Stimulated activated CD4-positive, alpha-beta T cell treated with anti-CD3 and anti-CD28 coated beads, Interleukin-4, amount 100 ng/mL, for 48 hours (primary cell): Measurements from ENCODE around the gene RAB30.
A peak's percentile ranks its signal among the peaks of the same experiment; 100 is the strongest.

Experiments
- DNase-seq, 2 donors: peaks; one replicate each; pipeline ENCODE4 v3.0.0-alpha.2; 2020; ENCODE audit warnings: low read depth in 2 of 2

The RAB30 gene, protein sequence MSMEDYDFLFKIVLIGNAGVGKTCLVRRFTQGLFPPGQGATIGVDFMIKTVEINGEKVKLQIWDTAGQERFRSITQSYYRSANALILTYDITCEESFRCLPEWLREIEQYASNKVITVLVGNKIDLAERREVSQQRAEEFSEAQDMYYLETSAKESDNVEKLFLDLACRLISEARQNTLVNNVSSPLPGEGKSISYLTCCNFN

DNA sequence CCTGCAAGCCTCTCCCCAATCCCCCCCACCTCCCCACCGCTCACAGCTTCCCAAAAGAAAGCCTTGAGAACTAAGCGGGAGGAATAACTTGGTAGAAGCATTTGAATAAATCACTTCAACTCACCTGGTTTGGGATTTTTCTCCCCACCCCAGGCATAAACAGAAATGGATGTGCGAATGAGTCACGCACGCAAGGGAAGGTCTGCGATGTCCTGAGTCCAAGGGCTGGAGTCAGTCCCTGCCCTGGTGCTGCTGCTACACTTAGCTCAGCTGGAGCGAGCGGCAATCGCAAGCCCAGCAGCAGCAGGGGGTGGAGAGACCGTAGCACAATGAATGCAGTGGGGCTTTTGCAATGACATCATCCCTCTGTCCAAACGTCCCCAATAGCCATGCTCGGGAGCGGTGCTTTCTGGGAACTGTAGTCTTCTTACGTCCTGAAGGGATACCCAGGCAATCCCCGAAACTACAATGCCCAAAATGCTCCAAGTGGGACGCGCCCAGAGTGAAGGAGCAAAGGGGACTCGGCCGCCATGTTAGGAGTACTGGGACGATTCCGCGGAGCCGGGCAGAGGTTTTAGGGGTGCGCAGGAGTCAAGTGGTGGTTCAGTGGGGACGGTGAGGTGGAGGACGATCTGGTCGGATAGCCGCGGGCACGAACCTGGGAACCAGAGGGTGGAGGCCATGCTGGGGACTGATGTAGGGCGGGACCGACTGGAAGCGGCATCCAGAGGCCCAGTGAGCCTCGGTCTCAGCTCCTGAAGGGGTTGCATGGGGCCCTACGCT, at the start of gene RAB30:
RAB30 (minus strand) TSS at position 331 of the 783 bp plus-strand sequence. CDS start 74,581 bp downstream, outside the sequence.
- peak; percentile 76 to 89 for DNase-seq

DNA sequence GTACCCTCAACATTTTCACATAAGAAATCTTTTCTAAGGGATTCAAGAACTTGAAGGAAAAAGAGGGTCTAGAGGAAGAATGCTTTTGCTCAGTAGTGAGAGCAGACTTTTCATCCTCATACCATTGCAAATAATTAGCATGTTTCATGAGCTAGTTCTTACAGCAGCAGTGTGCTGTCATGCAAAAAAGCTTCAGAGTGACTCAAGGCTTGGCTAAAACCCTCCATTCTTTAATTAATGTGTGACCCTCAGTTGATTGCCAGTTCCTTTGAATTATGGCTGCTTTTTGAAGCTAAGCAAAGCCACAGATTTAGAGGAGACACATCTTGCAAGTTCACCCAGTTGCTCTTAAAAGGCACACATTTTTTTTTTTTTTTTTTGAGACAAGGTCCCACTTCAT, 48.6 kb upstream of the RAB30 start:
- DNase-seq, result no peak

DNA sequence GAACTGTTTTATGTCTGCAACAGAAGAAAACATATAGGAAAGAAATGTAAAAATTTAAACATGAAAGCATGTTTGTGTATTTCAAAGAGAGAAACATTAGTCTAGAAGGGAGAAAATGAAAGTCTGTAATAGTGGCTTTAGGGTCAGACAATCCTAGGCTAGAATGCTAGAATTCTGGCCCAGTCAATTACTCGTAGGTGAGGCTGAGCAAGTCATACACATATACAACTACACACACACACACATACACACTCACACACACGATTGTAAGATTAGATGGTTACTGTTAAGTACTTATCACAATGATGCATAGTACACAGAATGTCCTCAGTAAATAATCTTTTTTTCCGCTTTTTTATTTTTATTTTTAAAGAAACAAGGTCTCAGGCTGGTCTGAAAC, 47.5 kb upstream of the RAB30 start:
- DNase-seq, result no peak

DNA sequence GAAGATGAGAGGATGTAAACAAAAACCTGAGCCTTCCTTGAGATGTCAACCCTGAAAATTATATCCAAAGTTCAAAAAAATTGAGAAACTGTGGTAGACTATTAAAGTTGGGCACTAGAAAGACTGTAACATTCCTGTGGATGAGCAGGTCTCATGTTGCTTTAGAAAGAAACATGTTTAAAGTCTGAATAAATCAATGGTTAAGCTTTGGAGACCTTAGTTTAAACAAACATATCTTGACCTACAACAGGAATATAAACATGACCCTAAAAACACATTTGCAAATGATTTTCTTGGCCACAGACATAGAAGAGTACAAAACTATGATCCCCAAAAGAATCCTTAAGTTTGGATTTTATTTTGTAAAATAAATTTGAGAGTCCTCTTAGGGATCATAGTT, 47.1 kb upstream of the RAB30 start:
- no peak for DNase-seq

- no peak for DNase-seq
These were observed 44.4 kb upstream of the RAB30 start for GRCh38 chr11:83116015-83116641.

DNA sequence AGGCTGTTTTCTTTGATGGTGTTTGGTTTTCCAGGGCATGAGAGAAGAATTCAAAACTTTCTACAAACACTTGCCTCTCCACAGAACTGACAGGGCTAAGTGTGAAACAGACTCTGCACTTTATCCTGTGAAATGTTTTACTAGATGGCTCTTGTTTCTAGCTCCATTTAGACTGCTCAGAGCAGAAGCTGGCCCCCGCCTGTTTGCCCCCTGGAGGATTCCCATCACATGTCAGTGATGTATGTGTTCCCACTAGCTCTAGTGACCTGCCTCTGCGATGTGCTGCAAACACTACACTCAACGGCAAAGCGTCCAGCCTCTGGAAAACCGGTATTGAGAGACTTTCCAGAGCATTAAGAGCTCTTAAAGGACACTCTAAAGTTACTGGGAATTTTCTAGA, 43.9 kb upstream of the RAB30 start:
- no peak for DNase-seq

DNA sequence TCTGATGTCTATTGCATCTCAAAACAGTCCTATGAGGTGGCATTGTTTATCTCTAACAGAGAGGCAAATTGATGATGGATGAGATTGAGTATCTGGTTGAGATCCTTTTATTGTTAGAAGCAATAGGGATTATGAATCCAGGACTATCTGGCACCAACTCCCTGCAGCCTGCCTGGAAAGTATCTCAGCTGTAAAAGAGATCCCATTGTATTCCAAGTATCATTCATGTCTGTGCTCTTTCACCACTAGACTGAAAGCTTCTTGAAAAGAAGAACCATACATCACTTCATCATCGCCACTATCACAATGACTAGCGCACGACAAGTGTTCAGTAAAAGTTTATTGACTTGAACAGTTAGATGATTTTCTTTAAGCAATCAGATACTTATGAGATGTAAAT, 43.3 kb upstream of the RAB30 start:
- no peak for DNase-seq

DNA sequence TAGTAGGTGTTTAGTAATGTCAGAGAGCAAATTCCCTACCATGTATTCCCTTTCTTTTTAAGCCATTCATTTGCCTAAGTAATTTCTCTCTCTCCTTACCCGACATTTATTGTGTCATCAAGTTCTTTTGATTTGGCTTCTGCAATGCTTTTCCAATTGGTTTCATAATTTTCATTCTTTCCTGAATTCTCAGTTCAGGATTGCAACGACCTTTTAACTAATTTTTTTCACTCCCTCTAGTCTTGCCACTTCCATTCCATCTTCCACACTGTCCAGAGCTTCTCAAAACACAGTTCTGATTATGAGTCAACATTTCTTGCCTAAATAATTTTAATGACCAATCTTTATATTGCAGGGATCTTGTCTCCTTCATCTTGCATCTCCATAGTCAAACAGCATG, 41.2 kb upstream of the RAB30 start:
- DNase-seq, result no peak

DNA sequence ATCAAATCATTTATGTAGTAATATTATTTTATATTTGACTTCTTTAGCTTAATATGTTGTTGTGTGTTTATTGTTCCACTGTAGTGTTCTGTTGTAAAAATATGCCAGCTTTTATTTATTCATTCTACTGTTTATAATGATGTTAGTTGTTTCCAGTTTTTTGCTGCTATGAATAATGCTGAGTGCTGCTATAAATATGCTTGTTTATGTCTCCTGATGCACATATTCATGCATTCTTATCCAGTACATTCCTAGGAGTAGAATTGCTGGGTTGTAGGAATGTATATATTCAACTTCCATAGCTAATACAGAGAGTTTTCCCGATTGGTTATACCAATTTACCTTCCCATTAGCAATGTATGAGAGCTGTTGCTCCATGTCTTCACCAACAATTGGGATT, 33.5 kb upstream of the RAB30 start:
- no peak for DNase-seq

GRCh38 chr11:83102834-83103233, 31.1 kb upstream of the RAB30 start:
- DNase-seq, result no peak

DNA sequence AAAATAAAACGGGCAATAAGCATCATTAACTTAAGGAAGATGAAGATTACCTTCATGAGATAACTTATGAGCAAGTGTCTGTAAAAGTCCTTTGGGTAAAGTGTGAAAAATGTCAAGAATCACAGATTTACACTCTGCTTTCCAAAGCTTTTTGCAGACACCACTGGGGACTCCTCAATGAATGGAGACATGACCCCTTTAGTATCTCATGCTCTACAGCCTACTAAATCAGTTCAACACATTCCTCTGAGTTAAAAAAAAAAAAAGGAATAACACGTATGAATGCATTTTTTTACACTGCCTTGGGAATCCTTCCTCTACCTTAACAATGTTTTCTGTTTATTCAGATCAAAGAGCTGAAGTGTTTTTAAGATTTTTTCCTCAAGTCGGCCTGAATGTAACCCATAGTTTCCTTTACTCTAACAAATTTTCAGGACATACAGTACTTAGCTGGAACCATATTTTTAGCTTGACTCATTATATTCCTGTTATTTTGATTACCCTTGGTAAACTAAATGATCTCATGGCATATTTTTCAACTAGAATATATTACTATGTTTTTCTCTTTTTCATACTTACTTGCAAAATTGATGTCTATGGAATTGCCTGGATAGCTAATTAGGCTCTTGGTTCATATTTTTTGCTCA, 25.9 kb upstream of the RAB30 start:
- no peak for DNase-seq

GRCh38 chr11:83093634-83094033, 21.9 kb upstream of the RAB30 start:
- DNase-seq, result no peak

DNA sequence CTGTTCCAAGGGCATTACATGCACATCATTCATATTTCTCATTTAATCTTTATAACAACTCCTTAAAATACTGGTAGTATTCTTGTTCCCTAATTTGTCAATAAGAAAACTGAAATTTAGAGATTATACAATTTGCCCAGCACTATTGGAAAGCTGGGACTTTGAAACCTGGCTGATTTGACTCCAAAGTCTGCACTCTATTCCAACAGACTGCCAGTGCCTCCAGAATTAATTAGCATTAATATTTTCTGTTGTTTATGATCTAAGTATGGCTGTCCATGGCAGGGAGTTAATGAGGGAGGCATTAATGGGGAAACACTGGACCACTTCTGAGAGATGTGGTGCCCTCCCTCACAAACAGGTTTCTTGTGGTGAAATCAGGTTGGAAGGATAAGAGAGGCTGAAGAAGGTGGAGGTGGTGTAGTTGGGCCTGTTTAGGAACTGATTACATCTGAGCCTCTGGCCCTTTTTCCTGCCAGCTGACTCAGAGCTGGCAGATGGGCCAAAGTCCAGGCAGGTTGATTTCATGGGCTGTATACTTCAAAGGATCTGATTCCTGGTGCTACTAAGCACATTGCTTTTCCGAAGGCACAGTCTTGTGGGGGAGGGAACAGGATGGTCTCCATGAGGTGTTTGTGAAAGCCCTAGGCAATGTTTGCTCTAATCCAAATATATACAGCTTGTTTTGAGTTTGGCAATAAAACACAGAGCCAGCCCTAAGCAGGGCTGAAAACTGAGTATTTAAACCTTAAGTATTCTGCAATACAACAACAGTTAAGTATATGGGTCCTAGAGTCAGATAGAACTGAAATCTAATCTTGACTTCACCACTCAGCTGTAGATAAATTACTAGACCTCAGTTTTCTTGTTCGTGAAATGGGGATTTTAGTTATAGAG, 21.0 kb upstream of the RAB30 start:
- DNase-seq, result no peak

- no peak for DNase-seq
These were observed 17.3 kb upstream of the RAB30 start for GRCh38 chr11:83088965-83089364.

DNA sequence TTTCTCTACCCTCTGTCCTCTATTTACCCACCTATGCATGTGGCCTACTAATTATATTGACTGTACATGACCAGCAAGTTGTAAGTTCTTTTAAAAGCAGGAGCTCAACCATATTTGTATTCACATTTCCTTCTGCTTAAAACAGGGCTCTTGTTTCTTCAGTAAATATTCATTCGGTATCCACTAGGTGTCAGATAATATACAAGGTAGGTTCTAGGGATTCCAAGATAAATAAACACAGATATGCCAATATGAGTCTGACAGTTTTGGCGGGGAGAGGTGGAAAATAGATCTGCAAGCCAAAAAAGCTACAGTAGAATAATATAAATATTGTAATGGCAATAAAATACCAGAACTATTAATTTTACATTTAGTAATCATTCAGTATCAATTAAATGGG, 15.3 kb upstream of the RAB30 start:
- DNase-seq, result no peak

- no peak for DNase-seq
These were observed 8.1 kb upstream of the RAB30 start for GRCh38 chr11:83079820-83080219.

DNA sequence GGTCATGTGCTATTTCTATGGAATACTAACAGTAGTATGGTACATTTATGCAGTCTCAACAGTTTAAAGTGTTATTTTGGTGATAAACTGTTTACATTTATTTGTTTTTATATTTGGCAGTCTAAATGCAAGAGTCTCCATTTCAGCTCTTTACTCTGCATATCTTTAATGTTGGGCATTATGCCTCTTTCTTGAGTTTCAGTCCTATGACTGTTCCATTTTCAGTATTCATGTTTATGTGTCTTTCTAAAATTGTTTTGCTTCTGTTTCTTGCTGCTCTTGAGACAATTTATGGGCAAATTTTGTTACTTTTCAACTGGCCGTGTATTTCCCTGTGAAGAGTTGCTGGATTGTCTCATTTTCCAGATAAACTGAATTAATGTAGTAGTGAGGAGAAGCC, 6.6 kb upstream of the RAB30 start:
- DNase-seq, result no peak

DNA sequence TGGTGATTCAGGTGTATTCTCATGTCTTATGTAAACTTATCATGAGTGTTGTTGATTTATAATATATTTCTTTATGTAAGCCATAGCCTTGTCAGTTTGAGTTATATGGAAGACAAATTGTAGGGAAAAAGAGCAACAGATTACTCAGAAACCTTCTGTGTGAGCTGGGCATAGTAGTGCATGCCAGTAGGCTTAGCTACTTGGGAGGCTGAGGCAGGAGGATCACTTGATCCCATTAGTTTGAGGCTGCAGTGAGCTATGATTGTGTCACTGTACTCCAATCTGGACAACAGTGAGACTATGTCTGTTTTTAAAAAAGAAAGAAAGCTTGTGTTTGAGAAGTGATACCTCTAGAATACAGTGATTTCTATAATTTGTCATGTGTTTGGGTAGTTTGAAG, 2.2 kb upstream of the RAB30 start:
- DNase-seq, result no peak

- DNase-seq, result no peak
These were observed 1.6 kb upstream of the RAB30 start for GRCh38 chr11:83073258-83073657.

GRCh38 chr11:83072350-83073242, 899 bp upstream of the RAB30 start:
- no peak for DNase-seq
